ENCODE data around the gene GRK5.
"Not testable (repeated sequence)": the region's sequence is repeated elsewhere in the genome, so short reads cannot be mapped to it uniquely, and the experiment has no call there.

GRK5 gene

DNA sequence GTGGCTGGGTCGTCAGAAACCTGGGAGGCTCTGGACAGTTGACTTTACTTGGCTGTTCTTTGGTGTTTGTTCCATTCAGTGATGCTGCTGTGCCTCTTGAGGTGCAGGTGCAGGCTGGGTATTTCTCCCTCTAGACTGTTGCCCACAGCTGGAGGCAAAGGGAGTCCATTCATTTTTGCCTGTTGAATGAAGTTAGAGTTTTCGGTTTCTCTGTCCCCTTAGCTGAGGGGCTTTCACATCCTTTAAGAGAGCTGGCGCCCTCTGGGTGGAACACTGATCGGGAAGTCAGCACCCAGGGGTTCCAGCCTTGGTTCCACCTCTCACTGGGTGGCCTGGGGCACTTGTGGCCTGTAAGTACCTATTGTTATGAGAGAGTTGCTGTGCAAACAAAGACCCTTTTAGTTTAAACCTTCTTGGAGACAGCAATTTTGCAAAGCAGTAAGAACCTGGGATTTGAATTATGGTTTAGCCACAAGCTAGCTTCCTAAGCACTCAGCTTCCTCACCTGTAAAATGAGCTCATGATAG lies 67.2 kb downstream of the GRK5 start:
- DNase-seq (ENCODE audit: low spot score): no peak

DNA sequence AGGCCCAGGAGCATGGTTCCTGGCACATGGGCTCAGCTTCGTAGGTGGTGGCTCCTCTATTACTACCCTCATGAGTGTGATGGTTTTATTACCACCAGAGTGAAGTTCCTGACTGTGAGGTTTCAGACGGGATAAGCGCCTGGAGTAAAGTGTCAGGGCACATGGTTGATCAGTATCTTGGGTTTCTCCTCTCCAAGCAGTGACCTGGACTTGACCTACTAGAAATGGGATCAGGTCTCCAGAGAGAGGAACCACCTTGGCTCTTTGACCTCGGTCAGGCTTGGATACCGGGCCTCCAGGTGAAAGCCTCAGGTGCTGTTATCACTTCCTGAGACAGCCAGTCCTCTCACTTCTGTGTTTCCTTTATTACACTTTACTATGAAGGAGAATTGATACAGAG lies 67.7 kb downstream of the GRK5 start:
- no peak for DNase-seq (ENCODE audit: low spot score)

DNA sequence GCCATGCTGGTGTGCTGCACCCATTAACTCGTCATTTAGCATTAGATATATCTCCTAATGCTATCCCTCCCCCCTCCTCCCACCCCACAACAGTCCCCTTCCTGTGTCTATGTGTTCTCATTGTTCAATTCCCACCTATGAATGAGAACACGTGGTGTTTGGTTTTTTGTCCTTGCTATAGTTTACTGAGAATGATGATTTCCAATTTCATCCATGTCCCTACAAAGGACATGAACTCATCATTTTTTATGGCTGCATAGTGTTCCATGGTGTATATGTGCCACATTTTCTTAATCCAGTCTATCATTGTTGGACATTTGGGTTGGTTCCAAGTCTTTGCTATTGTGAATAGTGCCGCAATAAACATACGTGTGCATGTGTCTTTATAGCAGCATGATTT lies 68.8 kb downstream of the GRK5 start:
- not testable (repeated sequence) for DNase-seq (ENCODE audit: low spot score)

DNA sequence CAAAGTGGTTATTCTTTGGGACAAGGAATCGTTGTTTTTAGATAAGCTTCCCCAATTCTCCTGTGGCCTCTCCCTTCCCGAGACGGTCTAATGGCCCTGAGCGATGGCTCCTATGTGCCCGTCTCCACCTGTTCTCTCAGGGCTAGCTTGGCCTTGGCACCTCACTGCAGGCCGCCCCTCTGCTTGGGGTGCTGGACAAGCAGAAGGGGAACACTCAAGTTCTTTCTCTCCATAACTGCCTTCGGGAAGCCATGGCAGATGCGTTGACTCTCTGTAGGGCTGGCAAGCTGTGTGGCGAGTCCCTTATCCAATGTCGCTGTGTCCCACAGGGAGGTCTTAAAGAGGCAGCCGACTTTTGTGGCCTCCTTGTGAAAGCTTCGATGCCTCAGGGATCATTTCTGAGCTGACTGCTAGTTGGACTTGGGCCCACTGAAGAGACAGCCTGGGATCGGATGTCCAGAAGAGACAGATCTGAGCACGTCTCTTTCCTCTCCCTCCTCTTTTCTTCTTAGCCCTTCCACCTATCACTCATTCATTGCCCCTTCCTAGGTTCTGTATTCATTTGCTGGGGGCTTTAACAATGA lies 70.8 kb downstream of the GRK5 start:
- DNase-seq (ENCODE audit: low spot score): no peak

DNA sequence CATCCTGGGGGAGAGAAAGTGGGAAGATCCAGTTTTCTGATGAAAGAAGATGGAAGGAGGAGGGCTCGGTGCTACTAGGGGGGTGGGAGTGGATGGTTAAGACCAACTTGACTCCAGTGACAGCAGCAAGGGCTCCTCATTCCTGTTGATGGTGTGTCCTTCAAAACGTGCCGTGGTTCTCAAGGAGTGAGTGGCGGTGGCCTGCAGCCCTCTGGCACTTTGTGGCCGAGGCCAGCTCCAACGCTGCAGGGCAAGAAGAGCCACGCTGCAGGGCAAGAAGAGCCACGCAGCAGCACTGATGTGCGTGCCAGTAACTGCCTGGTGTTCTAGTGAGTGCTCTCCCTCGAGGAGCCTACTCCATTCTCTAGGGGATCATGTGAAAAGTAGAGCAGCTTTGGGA lies 72.1 kb downstream of the GRK5 start:
- DNase-seq (ENCODE audit: low spot score): no peak

DNA sequence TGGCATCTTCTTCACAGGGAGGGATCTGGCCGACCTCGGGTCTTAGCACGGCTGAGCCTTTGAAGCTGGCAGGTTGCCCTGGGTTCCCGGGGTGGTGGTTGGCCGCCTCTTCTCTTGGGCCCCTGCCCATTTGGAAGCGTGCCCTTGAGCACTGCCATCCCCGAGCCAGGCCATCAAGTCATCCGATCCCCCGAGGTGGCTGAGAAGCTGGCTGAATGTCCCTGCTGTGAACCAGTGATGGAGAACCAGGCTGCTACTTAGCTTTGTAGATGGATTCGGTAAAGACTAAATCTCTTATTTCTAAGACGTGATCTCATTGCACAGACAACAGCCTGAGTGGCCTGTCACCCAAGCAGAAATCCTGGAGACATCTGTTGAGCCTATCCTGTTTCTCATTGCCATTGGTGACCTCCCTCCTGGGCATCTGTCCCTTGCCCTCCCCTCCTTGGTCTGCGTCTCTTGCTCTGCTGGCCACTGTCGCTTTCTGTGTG lies 74.3 kb downstream of the GRK5 start:
- DNase-seq (ENCODE audit: low spot score): no peak

DNA sequence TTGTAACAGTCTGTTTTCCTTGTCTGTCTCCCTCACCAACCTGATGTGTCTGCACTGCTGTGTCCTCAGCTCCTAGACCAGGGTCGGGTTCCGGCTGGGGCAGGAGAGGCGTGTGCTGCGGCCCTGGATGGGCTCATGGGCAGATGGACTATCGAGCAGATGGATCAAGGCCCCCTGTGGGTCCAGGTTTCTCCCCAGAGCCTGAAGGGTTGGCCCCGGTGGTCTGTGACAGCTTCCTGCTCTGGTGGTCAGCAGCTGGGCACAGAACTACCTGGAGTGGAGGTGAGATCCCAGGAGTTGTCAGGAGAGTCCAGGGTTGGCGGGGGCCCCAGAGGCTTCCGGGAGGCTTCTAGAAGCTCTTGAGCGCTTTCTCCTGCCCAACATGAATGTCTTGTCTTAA lies 75.1 kb downstream of the GRK5 start:
- DNase-seq (ENCODE audit: low spot score): no peak

DNA sequence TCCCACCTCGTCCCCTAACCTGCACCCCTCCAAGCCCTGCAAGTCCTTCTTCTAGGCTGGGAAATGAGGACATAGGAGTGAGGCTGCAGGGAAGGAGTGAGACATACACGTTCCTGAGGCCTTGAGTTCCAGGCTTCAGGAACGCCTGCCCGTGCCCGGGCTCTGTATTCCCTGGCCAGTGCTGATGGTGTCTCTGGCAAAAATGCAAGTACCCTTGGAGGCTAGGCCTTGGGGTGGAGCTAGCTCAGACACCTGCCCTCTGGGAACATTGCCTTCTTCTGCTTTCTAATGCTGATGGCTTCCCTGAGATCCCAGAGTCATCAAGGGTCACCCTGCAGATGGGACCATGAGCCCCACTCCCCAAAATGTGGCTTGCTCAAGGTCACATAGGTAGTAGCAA lies 76.0 kb downstream of the GRK5 start:
- DNase-seq (ENCODE audit: low spot score): no peak

DNA sequence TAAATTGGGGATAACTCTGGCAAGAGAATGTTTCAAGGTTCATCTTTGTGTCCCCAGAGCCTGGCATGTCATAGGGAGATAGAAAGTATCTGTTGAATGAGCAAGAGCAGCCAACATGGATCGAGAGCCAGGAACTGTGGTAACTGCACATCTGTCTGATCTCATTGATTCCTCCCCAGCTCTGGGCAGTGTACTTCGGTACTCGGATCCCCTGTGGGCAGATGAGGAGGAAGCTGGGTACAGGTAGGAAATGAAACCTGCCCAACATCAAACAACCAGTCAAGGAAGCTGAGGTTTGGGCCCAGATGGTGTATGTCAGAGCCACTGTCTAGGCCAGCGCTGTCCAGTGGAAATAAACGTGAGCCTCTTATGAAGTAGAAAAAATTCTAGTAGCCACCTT lies 76.4 kb downstream of the GRK5 start:
- DNase-seq (ENCODE audit: low spot score): no peak

DNA sequence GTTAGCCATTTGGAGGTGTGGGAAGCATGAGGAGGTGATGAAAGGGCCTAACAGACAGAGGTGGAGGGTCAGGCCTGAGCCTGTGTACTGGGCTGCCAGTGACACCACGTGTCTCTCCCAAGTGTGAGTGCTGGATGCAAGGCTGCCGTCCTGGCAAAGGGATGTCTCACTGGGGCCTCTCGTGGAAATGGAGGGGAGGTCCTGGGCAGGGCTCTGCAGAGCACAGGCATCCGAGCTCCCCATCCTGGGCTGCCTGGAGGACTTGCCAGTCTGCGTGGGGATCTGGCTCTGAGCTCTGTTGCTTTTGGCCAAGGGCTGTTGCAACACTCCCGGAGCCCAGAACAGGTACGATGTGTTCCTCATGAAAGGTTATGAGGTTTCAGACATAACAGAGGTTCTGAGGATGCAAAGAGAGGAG lies 77.3 kb downstream of the GRK5 start:
- DNase-seq (ENCODE audit: low spot score): no peak

DNA sequence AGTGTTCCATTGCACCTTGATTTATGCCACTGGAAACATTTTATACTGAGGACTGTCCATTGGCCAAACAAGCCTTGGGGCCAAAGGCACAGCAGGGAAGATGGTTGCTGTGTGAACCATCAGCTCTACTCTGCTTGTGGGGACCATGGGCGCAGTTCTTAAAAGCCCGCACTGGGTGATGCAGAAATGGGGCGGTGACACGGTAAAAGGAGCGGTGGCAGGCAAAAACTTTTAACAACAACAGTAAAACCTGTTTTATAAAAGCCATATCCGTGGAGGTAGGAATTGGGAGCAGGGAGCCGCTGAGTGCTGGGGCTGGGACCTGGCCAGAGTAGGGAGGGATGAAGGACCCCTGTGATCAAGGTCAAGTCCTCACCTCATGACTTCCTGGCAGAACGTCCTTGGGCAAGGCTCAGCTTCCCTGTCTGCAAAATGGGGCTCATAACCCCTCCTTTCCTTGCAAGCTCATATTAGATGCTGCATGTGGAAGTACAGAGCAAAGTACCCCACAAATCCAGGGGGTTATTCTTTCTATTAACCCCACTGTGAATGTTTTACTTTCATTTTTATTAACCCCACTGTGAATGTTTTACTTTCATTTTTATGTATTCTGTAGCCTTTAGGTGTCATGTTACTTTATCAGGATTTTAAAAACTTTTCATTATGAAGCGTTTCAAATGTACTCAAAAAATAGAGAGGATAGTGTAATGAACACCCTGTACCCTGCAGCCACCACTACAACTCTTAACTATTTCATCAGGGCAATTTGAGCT lies 78.3 kb downstream of the GRK5 start:
- DNase-seq (ENCODE audit: low spot score): no peak

DNA sequence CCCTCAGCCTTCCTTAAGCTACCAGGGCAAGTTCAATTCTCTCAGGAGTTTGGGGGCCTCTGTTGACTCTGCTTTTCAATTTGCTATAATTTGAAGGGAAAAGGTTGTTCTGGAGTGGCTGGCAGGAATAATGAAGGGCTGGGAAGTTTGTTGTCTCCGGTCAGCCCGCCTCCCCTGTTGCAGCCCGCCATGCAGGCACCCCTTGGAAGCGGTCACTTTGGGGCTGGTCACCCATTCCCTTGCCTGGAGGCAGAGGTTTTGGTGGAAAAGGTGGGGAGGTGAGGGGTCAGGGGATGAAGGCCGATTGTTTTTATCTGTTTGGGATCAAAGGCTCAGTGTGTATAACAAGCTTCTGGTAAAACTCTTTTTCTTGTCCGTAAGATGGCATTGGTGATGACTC lies 79.1 kb downstream of the GRK5 start:
- no peak for DNase-seq (ENCODE audit: low spot score)

DNA sequence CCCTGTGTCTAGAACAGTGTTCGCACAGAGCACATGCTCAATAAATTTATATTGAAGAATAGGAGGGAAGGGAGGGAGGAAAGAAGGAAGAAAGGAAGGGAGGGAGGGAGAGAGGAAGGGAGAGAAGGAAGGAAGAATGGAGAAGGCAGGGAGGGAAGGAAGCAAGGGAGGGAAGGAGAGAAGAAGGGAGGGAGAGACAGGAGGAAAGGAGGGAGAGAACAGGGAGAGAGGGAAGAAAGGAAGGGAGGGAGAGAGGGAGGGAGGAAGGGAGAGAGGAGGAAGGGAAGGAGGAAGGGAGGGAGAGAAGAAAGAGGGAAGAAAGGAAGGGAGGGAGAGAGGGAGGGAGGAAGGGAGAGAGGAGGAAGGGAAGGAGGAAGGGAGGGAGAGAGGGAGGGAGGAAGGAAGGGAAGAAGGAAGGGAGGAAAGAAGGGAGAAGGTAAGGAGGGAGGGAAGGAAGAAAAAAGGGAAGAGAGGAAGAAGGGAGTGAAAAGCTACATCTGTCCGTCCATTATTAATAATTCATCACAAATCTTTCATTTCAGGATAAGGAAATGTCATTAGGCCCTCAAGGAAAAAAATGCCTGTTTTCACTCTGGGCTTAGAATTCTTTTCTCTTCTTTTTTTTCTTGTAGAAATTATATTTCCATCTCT lies 79.7 kb downstream of the GRK5 start:
- no peak for DNase-seq (ENCODE audit: low spot score)

DNA sequence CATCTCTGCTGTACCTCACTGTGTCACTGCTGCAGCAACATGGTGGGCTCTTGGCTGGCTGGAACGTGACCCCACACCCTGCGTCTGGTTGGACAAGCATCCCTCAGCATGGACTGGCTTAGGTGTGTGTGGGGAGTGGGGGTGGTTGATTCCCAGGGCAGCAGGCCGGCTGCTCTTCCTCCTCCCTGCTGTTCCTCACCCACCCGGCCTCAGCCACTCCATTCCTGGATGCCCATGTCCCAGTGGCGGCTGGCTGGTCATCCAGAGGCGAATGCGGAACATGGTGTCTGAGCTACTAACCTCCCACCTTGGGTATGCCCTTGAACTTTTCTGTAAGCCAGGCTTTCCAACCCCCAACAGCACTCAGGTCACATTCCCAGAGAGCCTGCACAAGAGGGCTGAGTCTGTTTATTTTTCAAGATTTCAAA lies 81.2 kb downstream of the GRK5 start:
- no peak for DNase-seq (ENCODE audit: low spot score)

DNA sequence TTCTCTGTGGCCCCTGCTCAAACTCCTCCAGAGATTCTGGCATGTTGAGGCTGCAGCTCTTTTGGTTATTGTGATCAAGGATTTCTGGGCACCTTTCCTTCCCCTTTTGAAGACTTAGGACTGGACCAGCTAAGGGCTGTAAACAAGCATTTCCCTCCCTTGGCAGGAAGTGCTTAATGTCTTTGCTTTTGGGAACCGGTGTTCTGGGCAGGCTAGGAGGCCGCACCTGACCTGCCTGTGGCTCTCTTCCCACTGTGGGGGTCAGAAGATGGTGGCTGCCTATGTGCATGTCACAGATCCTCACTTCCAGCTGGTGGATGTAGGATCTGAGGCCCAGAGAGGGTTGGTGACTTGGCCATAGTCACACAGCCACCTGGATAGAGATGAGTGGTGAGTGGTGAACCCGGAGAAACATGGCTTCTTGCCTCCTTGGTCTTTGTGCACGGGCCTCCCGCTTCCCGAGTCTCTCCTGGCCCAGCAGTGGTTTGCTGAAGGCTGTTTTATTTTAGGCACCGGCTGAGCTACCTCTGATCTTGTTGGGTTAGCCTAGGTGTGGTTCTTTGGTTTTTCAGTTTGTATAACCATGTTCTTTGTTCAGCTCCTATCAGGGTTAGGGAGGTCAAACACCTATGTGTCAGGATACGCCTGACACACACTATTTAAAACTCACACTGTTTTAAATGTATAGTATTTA lies 82.0 kb downstream of the GRK5 start:
- no peak for DNase-seq (ENCODE audit: low spot score)

DNA sequence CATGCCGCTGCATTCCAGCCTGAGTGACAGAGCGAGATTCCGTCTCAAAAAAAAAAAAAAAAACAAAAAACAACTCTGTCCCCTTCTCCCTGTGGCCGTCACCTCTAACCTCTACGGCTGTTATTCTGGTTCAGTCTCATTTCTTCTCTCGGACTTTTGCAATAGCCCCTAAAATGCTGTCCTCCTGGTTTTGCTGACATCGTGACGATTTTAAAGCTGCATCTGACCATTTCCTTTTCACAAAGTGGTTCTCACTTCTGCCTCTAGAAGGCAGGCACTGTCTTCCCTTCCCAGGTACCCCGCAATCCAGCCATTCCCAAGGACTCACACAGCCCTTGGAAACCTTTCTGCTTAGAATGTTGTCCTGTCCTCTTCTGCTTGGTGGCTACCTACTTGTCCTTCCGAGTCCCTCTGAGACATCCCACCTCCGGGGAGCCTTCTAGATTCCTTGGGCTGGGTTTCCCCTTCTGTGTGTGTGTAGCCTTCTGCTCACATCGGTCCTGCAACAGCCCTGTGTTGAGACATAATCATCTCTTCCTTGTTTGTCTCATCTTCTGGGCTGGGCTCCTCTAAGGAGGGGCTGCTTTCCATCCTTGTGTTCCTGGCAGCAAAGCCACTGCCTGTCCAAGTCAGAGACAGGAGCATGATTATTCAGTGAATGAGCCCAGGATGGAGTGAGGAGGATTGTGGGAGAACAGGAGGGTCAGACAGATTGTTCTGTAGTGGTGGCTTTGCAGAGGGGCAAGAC lies 83.1 kb downstream of the GRK5 start:
- DNase-seq (ENCODE audit: low spot score): no peak

DNA sequence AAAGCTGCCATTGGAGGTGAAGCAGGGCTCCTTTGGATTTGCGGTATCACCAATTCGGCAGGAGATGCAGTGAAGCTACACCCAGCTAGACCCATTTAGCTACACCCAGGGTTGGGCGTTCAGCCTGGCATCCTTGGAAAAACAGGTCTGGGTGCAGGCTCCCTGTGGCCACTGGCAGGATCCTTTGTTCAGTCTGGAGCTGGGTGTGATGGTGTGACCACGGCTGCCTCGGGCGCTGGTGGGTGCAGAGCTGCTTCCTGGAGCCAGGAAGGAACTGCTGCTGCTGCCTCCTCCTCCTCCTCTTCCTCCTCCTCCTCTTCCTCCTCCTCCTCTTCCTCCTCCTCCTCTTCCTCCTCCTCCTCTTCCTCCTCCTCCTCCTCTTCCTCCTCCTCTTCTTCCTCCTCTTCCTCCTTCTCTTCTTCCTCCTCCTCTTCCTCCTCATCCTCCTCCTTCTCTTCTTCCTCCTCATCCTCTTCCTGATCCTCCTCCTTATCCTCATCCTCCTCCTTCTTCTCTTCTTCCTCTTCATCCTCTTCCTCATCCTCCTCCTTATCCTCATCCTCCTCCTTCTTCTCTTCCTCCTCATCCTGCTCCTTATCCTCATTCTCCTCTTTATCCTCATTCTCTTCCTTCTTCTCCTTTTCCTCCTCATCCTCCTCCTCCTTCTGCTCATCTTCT lies 84.0 kb downstream of the GRK5 start:
- no peak for DNase-seq (ENCODE audit: low spot score)

DNA sequence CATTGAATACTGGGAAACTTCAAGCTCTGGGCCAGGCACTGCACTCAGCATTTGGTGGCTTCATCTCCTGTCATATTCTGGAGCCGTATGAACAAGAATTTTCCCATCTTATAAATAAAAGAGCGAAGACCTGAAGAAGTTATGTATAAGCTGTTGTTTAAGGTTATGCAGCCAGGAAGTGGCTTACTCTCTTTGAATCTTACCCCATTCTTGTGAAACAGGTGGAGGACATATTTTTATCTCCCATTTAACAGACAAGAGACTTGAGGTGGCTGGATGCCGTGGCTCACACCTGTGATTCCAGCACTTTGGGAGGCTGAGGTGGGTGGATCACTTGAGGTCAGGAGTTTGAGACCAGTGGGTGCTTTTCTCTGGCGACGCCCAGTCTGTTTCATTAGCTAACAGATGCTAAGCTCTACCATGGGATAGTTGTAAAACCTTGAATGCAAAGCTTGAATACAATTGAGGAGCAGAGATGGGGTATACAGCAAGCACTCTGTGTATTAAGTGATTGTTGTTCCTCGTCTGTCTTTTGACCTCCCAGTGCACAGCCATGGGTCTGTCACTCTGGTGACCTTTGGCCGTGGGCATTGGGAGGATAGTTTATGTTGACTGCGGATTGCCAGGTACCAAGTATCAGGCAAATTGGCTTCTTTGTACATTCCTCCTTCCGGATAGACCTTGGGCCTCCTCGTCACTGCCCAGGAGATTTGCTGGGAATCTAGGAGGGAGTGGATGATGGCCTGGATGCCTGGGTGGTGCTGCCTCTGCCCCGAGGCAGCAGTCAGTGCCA lies 85.8 kb downstream of the GRK5 start:
- no peak for DNase-seq (ENCODE audit: low spot score)

DNA sequence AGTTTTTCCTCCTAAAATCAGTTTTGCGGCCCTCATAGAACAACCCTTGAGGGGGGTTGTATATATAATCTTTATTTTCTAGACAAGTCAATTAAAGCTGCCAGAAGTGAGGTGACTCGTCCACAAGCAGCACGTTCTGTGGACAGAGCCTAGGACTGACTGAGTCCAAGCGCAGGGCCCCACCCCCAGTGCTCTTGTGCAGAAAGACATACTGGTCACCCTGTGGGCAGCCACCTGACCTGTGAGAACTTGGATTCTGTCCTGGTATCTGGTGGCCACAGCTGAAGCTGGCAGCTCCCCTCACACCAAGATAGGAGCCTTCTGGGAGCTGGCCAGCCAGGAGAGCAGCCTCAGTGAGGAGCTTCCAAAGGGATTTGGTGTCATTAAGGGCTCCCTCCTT lies 89.3 kb downstream of the GRK5 start:
- DNase-seq (ENCODE audit: low spot score): no peak

DNA sequence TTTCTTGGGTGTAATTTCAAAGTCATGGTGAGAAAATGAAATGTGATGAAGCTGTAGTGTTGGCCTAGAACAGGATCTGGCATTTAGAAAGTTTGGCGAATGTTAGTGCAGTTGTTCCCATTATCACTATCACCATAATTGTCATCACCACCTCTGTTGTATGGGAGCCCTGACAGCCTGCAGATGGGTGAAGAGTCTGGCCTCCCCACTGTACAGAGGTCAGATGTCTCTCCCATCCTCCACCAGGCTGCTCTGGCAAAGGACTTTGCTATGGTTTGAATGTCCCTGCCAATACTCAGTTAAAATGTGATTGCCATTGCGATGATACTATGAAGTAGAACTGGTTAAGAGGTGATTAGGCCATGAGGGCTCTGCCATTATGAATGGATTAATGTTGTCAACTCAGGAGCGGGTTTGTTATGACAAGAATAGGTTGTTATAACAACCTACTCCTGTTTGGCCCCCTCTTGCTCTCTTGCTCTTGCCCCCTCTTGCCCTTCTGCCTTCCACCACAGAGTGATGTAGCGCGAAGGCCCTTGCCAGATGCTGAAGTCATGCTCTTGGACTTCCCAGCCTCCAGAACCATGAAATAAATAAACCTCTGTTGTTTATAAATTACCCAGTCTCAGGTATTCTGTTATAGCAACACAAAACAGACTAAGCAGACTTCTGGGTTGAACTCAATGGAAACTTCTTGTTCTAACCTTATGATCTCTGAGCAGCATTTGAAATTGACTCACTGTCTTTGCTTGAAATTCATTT lies 90.0 kb downstream of the GRK5 start:
- DNase-seq (ENCODE audit: low spot score): no peak
